PFSK-1 (cell line): ENCODE results near the gene CLIC3.

ENCODE experiments used
- FOXP2 ChIP-seq: optimal IDR thresholded peaks from 2 replicates; pipeline ENCODE3; 2011; ENCODE audit warnings: borderline replicate concordance, control low read depth, inconsistent platforms; ENCODE audit not compliant: insufficient read depth; ENCODE audit errors: extremely low read length, extremely low read depth
- POLR2AphosphoS5 ChIP-seq: IDR thresholded peaks from 2 replicates; pipeline ENCODE4 v1.6.1; 2012; ENCODE audit warnings: low read depth, mild to moderate bottlenecking, control low read depth, low read length, moderate library complexity
- REST ChIP-seq, 2 experiments: IDR thresholded peaks; 2 replicates each; pipeline versions ENCODE4 v1.6.1 to v1.8.0; 2011 to 2012; ENCODE audit warnings: low read depth in 2 of 2, low read length in 2 of 2, control low read depth in 1 of 2, inconsistent platforms in 1 of 2, mild to moderate bottlenecking in 1 of 2, moderate library complexity in 1 of 2; ENCODE audit not compliant: insufficient read depth in 1 of 2

GRCh38 chr9:136985853-136986252, 10.5 kb downstream of the CLIC3 start:
- TF ChIP-seq FOXP2 (no peak), POLR2AphosphoS5 (no peak), REST (IDR thresholded peaks at IDR 0.05; ENCODE audit: insufficient read depth in 1 of 2, low read depth in 2 of 2, low read length in 2 of 2) (no peak)
